ENCODE measurements around the gene USB1.

The USB1 gene

GRCh38 chr16:57966204-57966771, 34.9 kb upstream of the USB1 start:
- Histone ChIP-seq H4K20me1 (ENCODE audit: insufficient read depth) (no peaks in the 10 kb centered on the region), H3K9ac (no peak overlapping the region), H3K4me1 (ENCODE audit: low read depth, poor library complexity, severe bottlenecking) (peaks cover 31% of the 10 kb centered on the region), H3K27me3 (ENCODE audit: insufficient read depth, low read depth) (no peaks in the 10 kb centered on the region), H2AFZ (ENCODE audit: low read depth) (no peak overlapping the region), H3K4me3 (IDR thresholded peaks at IDR 0.05; ENCODE audit: insufficient read depth, low read depth, low read length) (no peak overlapping the region), H3K79me2 (ENCODE audit: insufficient read depth, low read depth) (no peaks in the 10 kb centered on the region), H3K36me3 (ENCODE audit: insufficient read depth) (no peaks in the 10 kb centered on the region), H3K27ac (no peak overlapping the region), H3K4me2 (no peak overlapping the region)
- TF ChIP-seq CTCF (conservative IDR thresholded peaks at IDR 0.05; ENCODE audit: low read depth, low read length) = no peak

GRCh38 chr16:57966986-57967385, 34.2 kb upstream of the USB1 start:
- H3K27ac ChIP-seq = no peak overlapping the region
- H3K9ac ChIP-seq = no peak overlapping the region
- TF ChIP-seq CTCF (conservative IDR thresholded peaks at IDR 0.05; ENCODE audit: low read depth, low read length) = no peak
- no peak overlapping the region for H3K4me3 ChIP-seq (IDR thresholded peaks at IDR 0.05; ENCODE audit: insufficient read depth, low read depth, low read length)
- no peak overlapping the region for H2AFZ ChIP-seq (ENCODE audit: low read depth)
- no peak overlapping the region for H3K4me2 ChIP-seq
- peaks cover 26% of the 10 kb centered on the region for H3K4me1 ChIP-seq (ENCODE audit: low read depth, poor library complexity, severe bottlenecking)
- no peaks in the 10 kb centered on the region for H4K20me1 ChIP-seq (ENCODE audit: insufficient read depth)
- no peaks in the 10 kb centered on the region for H3K27me3 ChIP-seq (ENCODE audit: insufficient read depth, low read depth)
- no peaks in the 10 kb centered on the region for H3K36me3 ChIP-seq (ENCODE audit: insufficient read depth)
- no peaks in the 10 kb centered on the region for H3K79me2 ChIP-seq (ENCODE audit: insufficient read depth, low read depth)

GRCh38 chr16:57967916-57968315, 33.3 kb upstream of the USB1 start:
- Histone ChIP-seq H4K20me1 (ENCODE audit: insufficient read depth) (no peaks in the 10 kb centered on the region), H3K27ac (no peak overlapping the region), H3K79me2 (ENCODE audit: insufficient read depth, low read depth) (no peaks in the 10 kb centered on the region), H2AFZ (ENCODE audit: low read depth) (no peak overlapping the region), H3K36me3 (ENCODE audit: insufficient read depth) (no peaks in the 10 kb centered on the region), H3K9ac (no peak overlapping the region), H3K4me1 (ENCODE audit: low read depth, poor library complexity, severe bottlenecking) (peaks cover 18% of the 10 kb centered on the region), H3K4me3 (IDR thresholded peaks at IDR 0.05; ENCODE audit: insufficient read depth, low read depth, low read length) (no peak overlapping the region), H3K27me3 (ENCODE audit: insufficient read depth, low read depth) (no peaks in the 10 kb centered on the region), H3K4me2 (no peak overlapping the region)
- TF ChIP-seq CTCF (conservative IDR thresholded peaks at IDR 0.05; ENCODE audit: low read depth, low read length) = no peak

- no peak for TF ChIP-seq CTCF (conservative IDR thresholded peaks at IDR 0.05; ENCODE audit: low read depth, low read length)
- no peak overlapping the region for H2AFZ ChIP-seq (ENCODE audit: low read depth)
- H3K9ac ChIP-seq = no peak overlapping the region
- no peak overlapping the region for H3K4me2 ChIP-seq
- H3K27me3 ChIP-seq (ENCODE audit: insufficient read depth, low read depth) = no peaks in the 10 kb centered on the region
- no peaks in the 10 kb centered on the region for H3K79me2 ChIP-seq (ENCODE audit: insufficient read depth, low read depth)
- H3K27ac ChIP-seq = no peak overlapping the region
- peaks cover 11% of the 10 kb centered on the region for H3K4me1 ChIP-seq (ENCODE audit: low read depth, poor library complexity, severe bottlenecking)
- H4K20me1 ChIP-seq (ENCODE audit: insufficient read depth) = no peaks in the 10 kb centered on the region
- H3K36me3 ChIP-seq (ENCODE audit: insufficient read depth) = no peaks in the 10 kb centered on the region
- H3K4me3 ChIP-seq (IDR thresholded peaks at IDR 0.05; ENCODE audit: insufficient read depth, low read depth, low read length) = no peak overlapping the region
Measured at GRCh38 chr16:57969451-57970123, 31.6 kb upstream of the USB1 start.

Data from KMS-11 (cell line).